CD14-positive monocyte (primary cell): ENCODE results near the gene FOXK2. TPM values are rescaled to one million over a fixed set of nuclear protein-coding genes. Genes with fewer than 3 reads are reported as not detected.

Experiments
- DNase-seq, 3 donors: peaks; one replicate each; pipeline ENCODE4 v3.0.0-alpha.2; 2011 to 2022
- H2AFZ ChIP-seq: 2 replicates; pipeline ENCODE4 v1.6.0; 2012; ENCODE audit warnings: mild to moderate bottlenecking, low read depth, low read length, inconsistent platforms; ENCODE audit not compliant: insufficient read depth, poor library complexity, severe bottlenecking
- H3K27ac ChIP-seq, 2 donors: 1 replicate in 1 of 2; 2 replicates in 1 of 2; pipeline ENCODE4 v1.5.1; 2012 to 2013; ENCODE audit warnings: low read length in 2 of 2, control low read depth in 1 of 2, inconsistent platforms in 1 of 2, low read depth in 1 of 2, mild to moderate bottlenecking in 1 of 2
- H3K27me3 ChIP-seq, 2 donors: one replicate each; pipeline versions ENCODE4 v1.6.0 to v1.6.1; 2011 to 2013; ENCODE audit warnings: low read length in 2 of 2; ENCODE audit not compliant: control insufficient read depth in 2 of 2, insufficient read depth in 2 of 2
- H3K36me3 ChIP-seq, 2 donors: replicated peaks in 1 of 2; 1 replicate in 1 of 2; 2 replicates in 1 of 2; pipeline versions ENCODE4 v1.5.1 to v1.6.1; 2012 to 2013; ENCODE audit warnings: low read length in 2 of 2, control low read depth in 1 of 2, inconsistent platforms in 1 of 2, mild to moderate bottlenecking in 1 of 2; ENCODE audit not compliant: insufficient read depth in 2 of 2, control insufficient read depth in 1 of 2
- H3K4me1 ChIP-seq, 2 donors: 1 replicate in 1 of 2; 2 replicates in 1 of 2; pipeline versions ENCODE4 v1.5.1 to v1.6.1; 2012 to 2013; ENCODE audit warnings: low read length in 2 of 2, control low read depth in 1 of 2, inconsistent platforms in 1 of 2, mild to moderate bottlenecking in 1 of 2, moderate library complexity in 1 of 2; ENCODE audit not compliant: insufficient read depth in 2 of 2, control insufficient read depth in 1 of 2
- H3K4me2 ChIP-seq: replicated peaks from 2 replicates; pipeline ENCODE3; 2012; ENCODE audit warnings: low read length, moderate library complexity, mild to moderate bottlenecking; ENCODE audit not compliant: poor library complexity, severe bottlenecking; ENCODE audit errors: extremely low read depth
- H3K4me3 ChIP-seq, 3 experiments: fragments of 200-600 bp in 1 of 3; sonication (generic) in 1 of 3; replicated peaks in 1 of 3; 1 replicate in 2 of 3; 2 replicates in 1 of 3; pipeline ENCODE4 v1.5.1; 2011 to 2013; ENCODE audit warnings: low read length in 3 of 3, mild to moderate bottlenecking in 3 of 3, control low read depth in 2 of 3, low read depth in 2 of 3, inconsistent platforms in 1 of 3, moderate library complexity in 1 of 3
- H3K79me2 ChIP-seq: 2 replicates; pipeline ENCODE4 v1.6.0; 2012; ENCODE audit warnings: mild to moderate bottlenecking, control low read depth, inconsistent platforms, low read length, moderate library complexity; ENCODE audit not compliant: insufficient read depth
- H3K9ac ChIP-seq: 2 replicates; pipeline ENCODE4 v1.6.0; 2017; ENCODE audit warnings: low read length, mild to moderate bottlenecking; ENCODE audit not compliant: insufficient read depth, poor library complexity, severe bottlenecking
- H3K9me3 ChIP-seq, 2 donors: replicated peaks in 1 of 2; 1 replicate in 1 of 2; 2 replicates in 1 of 2; pipeline versions ENCODE4 v1.5.1 to v1.6.1; 2012 to 2013; ENCODE audit warnings: low read length in 2 of 2, control low read depth in 1 of 2; ENCODE audit not compliant: control insufficient read depth in 1 of 2, insufficient read depth in 1 of 2
- H4K20me1 ChIP-seq: 2 replicates; pipeline ENCODE4 v1.6.0; 2012; ENCODE audit warnings: mild to moderate bottlenecking, low read length, control low read depth, moderate library complexity; ENCODE audit not compliant: insufficient read depth
- H3K27ac Mint-ChIP-seq, 7 donors: one replicate each; pipeline ENCODE4 v1.8.0; 2020; ENCODE audit warnings: mild to moderate bottlenecking in 7 of 7, mixed read lengths in 7 of 7, moderate library complexity in 6 of 7, inconsistent platforms in 2 of 7
- H3K27me3 Mint-ChIP-seq, 3 donors: one replicate each; pipeline ENCODE4 v1.8.0; 2021 to 2022; ENCODE audit warnings: low read depth in 3 of 3, mild to moderate bottlenecking in 3 of 3, mixed read lengths in 3 of 3, moderate library complexity in 3 of 3, inconsistent platforms in 1 of 3
- H3K36me3 Mint-ChIP-seq, 2 donors: one replicate each; pipeline ENCODE4 v1.8.0; 2020; ENCODE audit warnings: mixed read lengths in 2 of 2, inconsistent platforms in 1 of 2, mild to moderate bottlenecking in 1 of 2
- H3K4me1 Mint-ChIP-seq: one replicate; pipeline ENCODE4 v1.8.0; 2020; ENCODE audit warnings: mild to moderate bottlenecking, mixed read lengths
- H3K4me3 Mint-ChIP-seq, 2 donors: one replicate each; pipeline ENCODE4 v1.8.0; 2020; ENCODE audit warnings: mild to moderate bottlenecking in 2 of 2, mixed read lengths in 2 of 2, moderate library complexity in 1 of 2
- H3K9me3 Mint-ChIP-seq, 7 donors: one replicate each; pipeline ENCODE4 v1.8.0; 2020 to 2022; ENCODE audit warnings: mixed read lengths in 7 of 7, mild to moderate bottlenecking in 6 of 7, moderate library complexity in 6 of 7, inconsistent platforms in 2 of 7
- WGBS: methylation state at CpG from one replicate; pipeline ENCODE4 v1.1.5; 2013; ENCODE audit warnings: missing lambda C conversion rate; ENCODE audit not compliant: insufficient coverage; 5-methylcytosine and 5-hydroxymethylcytosine counted together
- intact Hi-C, 2 donors: fragments of 100-400 bp; cut with micrococcal nuclease; formaldehyde crosslinking; loops; one replicate each; pipeline versions ENCODE4 v1.15.0 to v1.15.1; 2023
- polyA plus RNA-seq, 3 donors: library from polyadenylated mRNA; depleted of rRNA in 1 of 3; unstranded in 2 of 3; stranded (reverse) in 1 of 3; fragments of 300-500 nt in 2 of 3; fragments of >200 nt in 1 of 3; fragmentation: Illumina TruSeq in 2 of 3; gene quantifications; 1 replicate in 2 of 3; 2 replicates in 1 of 3; pipeline ENCODE4 v1.2.3, GENCODE V29; 2012 to 2021
- TF ChIP-seq, protein P1 (sequence below): fragments of 200-600 bp; IDR thresholded peaks from one replicate; pipeline ENCODE4 v1.8.0; 2022; ENCODE audit warnings: antibody characterized with exemption, mild to moderate bottlenecking

FOXK2 gene
- polyA plus RNA-seq, 3 donors, result 3.5 to 18.4 (median 4.7) TPM

DNA sequence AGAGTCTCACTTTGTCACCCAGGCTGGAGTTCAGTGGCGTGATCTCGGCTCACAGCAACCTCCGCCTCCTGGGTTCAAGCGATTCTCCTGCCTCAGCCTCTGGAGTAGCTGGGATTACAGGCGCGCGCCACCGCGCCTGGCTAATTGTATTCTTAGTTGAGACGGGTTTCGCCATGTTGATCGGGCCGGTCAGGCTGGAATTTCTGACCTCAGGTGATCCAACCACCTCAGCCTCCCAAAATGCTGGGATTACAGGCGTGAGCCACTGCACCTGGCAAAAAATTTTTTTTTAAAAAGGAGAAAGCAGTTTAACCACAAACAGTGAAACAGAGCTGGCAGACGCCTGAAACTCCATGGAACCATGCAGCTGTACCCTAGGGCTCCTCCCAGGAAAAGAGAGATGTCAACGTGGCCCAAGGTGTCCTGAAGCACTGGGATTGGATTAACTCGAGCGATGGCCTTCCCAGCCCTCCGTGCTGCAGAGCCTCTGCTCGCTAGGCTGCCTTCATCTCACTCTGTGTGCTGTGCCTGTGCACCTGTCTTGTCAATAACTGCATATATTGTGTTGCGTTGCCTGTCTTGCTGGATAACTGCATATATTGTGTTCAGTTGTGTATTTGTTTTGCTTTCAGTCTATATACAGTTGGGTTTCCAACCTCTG lies 29.6 kb upstream of the FOXK2 start:
- intact Hi-C loops, result loop anchor here in 1 of 2 donors (10.0 kb wide), 1 partner anchor 65 kb away; no protein-coding TSS in a partner anchor
- H3K4me3 Mint-ChIP-seq, result no peak overlapping the region
- H3K36me3 ChIP-seq, result peaks cover 29 to 46% of the 10 kb centered on the region in 2 donors

DNA sequence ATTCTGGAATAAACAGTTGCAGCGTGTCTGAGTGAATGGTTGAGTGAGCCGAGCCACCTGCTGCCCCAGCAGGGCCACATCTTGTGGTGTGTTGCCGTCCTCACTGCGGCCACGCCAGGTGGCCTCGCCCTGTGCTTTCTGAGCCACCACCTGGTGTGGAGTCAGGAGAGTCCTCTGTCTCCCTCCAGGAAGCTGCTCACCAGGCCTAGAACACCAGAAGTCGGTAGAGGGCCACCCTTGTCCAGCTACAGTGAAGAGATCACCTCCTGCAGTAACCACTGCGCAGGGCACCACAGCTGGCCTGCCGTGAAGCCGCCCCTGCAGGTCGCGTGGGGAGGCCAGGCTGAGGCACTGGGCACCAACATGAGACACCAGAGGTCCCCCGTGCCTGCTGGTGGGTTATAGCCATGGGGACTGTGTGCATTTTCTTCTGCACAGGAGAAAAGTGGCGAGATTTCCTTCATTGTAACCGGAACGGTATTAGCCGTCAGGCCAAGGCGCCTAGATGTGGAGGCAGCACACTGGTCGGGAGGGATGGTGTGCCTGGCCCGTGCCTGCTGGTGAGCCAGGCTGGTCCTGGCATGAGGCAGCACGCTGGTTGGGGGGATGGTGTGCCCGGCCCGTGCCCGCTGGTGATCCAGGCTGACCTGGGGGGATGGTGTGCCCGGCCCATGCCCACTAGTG lies 28.9 kb upstream of the FOXK2 start:
- no peaks in the 10 kb centered on the region for H3K4me1 ChIP-seq
- H3K27me3 ChIP-seq, result no peaks in the 10 kb centered on the region
- Mint-ChIP-seq H3K36me3 (peaks cover 36 to 39% of the 10 kb centered on the region in 2 donors), H3K4me3 (no peak overlapping the region), H3K27ac (no peak overlapping the region), H3K9me3 (no peaks in the 10 kb centered on the region), H3K27me3 (no peaks in the 10 kb centered on the region), H3K4me1 (peaks cover 10% of the 10 kb centered on the region)
- intact Hi-C loops, result loop anchor here in 1 of 2 donors (10.0 kb wide), 1 partner anchor 64 kb away; no protein-coding TSS in a partner anchor
- H2AFZ ChIP-seq, result no peak overlapping the region
- H3K36me3 ChIP-seq, result peaks cover 25 to 40% of the 10 kb centered on the region in 2 donors
- H3K9ac ChIP-seq, result no peak overlapping the region
- no peaks in the 10 kb centered on the region for H3K79me2 ChIP-seq
- 95% methylated on average over 21 of the region's 25 CpGs for WGBS
- TF ChIP-seq, protein P1, sequence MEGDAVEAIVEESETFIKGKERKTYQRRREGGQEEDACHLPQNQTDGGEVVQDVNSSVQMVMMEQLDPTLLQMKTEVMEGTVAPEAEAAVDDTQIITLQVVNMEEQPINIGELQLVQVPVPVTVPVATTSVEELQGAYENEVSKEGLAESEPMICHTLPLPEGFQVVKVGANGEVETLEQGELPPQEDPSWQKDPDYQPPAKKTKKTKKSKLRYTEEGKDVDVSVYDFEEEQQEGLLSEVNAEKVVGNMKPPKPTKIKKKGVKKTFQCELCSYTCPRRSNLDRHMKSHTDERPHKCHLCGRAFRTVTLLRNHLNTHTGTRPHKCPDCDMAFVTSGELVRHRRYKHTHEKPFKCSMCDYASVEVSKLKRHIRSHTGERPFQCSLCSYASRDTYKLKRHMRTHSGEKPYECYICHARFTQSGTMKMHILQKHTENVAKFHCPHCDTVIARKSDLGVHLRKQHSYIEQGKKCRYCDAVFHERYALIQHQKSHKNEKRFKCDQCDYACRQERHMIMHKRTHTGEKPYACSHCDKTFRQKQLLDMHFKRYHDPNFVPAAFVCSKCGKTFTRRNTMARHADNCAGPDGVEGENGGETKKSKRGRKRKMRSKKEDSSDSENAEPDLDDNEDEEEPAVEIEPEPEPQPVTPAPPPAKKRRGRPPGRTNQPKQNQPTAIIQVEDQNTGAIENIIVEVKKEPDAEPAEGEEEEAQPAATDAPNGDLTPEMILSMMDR, result no peak
- no peak for DNase-seq
- H4K20me1 ChIP-seq, result no peaks in the 10 kb centered on the region
- H3K4me3 ChIP-seq, result no peak overlapping the region
- no peak overlapping the region for H3K27ac ChIP-seq
- no peaks in the 10 kb centered on the region for H3K9me3 ChIP-seq
- H3K4me2 ChIP-seq, result no peak overlapping the region

More for the DNA sequence above, 29.6 kb upstream of the FOXK2 start:
- Histone ChIP-seq H4K20me1 (no peaks in the 10 kb centered on the region), H3K9me3 (no peaks in the 10 kb centered on the region), H3K4me2 (no peak overlapping the region), H2AFZ (no peak overlapping the region), H3K4me3 (no peak overlapping the region), H3K4me1 (no peaks in the 10 kb centered on the region), H3K9ac (no peak overlapping the region), H3K79me2 (no peaks in the 10 kb centered on the region), H3K27me3 (no peaks in the 10 kb centered on the region), H3K27ac (no peak overlapping the region)
- TF ChIP-seq, protein P1, result no peak
- H3K27me3 Mint-ChIP-seq, result no peaks in the 10 kb centered on the region
- peaks cover 10% of the 10 kb centered on the region for H3K4me1 Mint-ChIP-seq
- peaks cover 43 to 46% of the 10 kb centered on the region in 2 donors for H3K36me3 Mint-ChIP-seq
- no peaks in the 10 kb centered on the region for H3K9me3 Mint-ChIP-seq
- no peak overlapping the region for H3K27ac Mint-ChIP-seq
- WGBS, result 86% methylated on average over 21 of the region's 21 CpGs
- no peak for DNase-seq
